OCI-LY3 (cell line): ENCODE data around the gene ZNF277.

ENCODE experiments used
- EZH2phosphoT487 ChIP-seq: fragments of 200-600 bp; shearing (Covaris generic); IDR thresholded peaks from 2 replicates; pipeline ENCODE4 v1.6.1; 2018; ENCODE audit warnings: antibody characterized with exemption, mixed run types, low read depth
- TF ChIP-seq, protein P1 (sequence below): fragments of 200-600, 300-600 bp; sonication (generic); IDR thresholded peaks from 2 replicates; pipeline ENCODE4 v1.5.1; 2014; ENCODE audit warnings: antibody characterized with exemption, low read length, low read depth

DNA sequence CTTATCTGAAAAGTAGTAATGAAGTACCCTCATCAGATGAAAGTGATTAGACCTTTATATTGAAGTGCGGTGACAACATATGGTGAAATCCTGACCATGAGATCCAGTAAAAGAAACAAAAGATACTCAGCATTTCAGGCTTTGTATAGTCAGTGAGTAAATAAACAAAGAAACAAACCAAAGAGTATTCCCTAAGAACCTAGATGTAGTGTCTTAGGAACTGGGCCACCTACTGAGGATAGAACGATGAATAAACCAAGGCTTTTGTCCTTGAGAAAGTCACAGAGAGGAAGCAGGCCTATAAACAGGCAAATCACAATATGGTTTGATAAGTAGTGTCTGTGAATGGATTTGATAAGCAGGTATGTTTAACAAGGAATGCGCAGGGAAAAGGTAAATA, 46.2 kb downstream of the ZNF277 start:
- TF ChIP-seq, protein P1, sequence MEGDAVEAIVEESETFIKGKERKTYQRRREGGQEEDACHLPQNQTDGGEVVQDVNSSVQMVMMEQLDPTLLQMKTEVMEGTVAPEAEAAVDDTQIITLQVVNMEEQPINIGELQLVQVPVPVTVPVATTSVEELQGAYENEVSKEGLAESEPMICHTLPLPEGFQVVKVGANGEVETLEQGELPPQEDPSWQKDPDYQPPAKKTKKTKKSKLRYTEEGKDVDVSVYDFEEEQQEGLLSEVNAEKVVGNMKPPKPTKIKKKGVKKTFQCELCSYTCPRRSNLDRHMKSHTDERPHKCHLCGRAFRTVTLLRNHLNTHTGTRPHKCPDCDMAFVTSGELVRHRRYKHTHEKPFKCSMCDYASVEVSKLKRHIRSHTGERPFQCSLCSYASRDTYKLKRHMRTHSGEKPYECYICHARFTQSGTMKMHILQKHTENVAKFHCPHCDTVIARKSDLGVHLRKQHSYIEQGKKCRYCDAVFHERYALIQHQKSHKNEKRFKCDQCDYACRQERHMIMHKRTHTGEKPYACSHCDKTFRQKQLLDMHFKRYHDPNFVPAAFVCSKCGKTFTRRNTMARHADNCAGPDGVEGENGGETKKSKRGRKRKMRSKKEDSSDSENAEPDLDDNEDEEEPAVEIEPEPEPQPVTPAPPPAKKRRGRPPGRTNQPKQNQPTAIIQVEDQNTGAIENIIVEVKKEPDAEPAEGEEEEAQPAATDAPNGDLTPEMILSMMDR: no peak
- no peak for TF ChIP-seq EZH2phosphoT487
